NOMO-1 (cell line): ENCODE measurements around the gene WIPI1.
"Not testable (repeated sequence)": the region's sequence is repeated elsewhere in the genome, so short reads cannot be mapped to it uniquely, and the experiment has no call there.

Experiments
- DNase-seq, 2 experiments: peaks; one replicate each; lab custom pipeline; 2025; ENCODE audit not compliant: unreplicated experiment in 2 of 2; lab: John Stamatoyannopoulos, UW

Gene WIPI1

GRCh38 chr17:68387435-68388218 lies 69.7 kb downstream of the WIPI1 start:
- no peak for DNase-seq

GRCh38 chr17:68385490-68386215 lies 71.6 kb downstream of the WIPI1 start:
- DNase-seq, result no peak

- no peak for DNase-seq
These were observed 72.4 kb downstream of the WIPI1 start for GRCh38 chr17:68384941-68385340.

GRCh38 chr17:68384471-68384870 lies 72.8 kb downstream of the WIPI1 start:
- peak in 1 of 2 experiments; percentile 17 for DNase-seq

- DNase-seq, result peak; percentile 72 to 79
These were observed 73.6 kb downstream of the WIPI1 start for GRCh38 chr17:68383443-68384321.

GRCh38 chr17:68383120-68383442 lies 74.2 kb downstream of the WIPI1 start:
- no peak for DNase-seq

GRCh38 chr17:68382582-68383085 lies 74.7 kb downstream of the WIPI1 start:
- no peak for DNase-seq

GRCh38 chr17:68381076-68381900 lies 76.0 kb downstream of the WIPI1 start:
- DNase-seq, result peak in 1 of 2 experiments; percentile 21

- no peak for DNase-seq
These were observed 77.3 kb downstream of the WIPI1 start for GRCh38 chr17:68379692-68380677.

- no peak for DNase-seq
These were observed 78.2 kb downstream of the WIPI1 start for GRCh38 chr17:68379177-68379510.

GRCh38 chr17:68378268-68379176 lies 78.8 kb downstream of the WIPI1 start:
- DNase-seq, result no peak

- no peak for DNase-seq
These were observed 79.5 kb downstream of the WIPI1 start for GRCh38 chr17:68377771-68378267.

- DNase-seq, result not testable (repeated sequence)
These were observed 81.1 kb downstream of the WIPI1 start for GRCh38 chr17:68376178-68376577.

GRCh38 chr17:68375566-68375965 lies 81.7 kb downstream of the WIPI1 start:
- no peak for DNase-seq
